ENCODE measurements around the gene CEBPE. TPM values are rescaled to one million over a fixed set of nuclear protein-coding genes. Genes with fewer than 3 reads are reported as not detected.

The CEBPE gene
- polyA plus RNA-seq, 1 donor, result 0.07 TPM

Other genes starting within 250 kb of the CEBPE start
- gene LRP10, start 247.5 kb downstream of the CEBPE start, polyA plus RNA-seq, result 92.8 TPM
- gene REM2, start 236.0 kb downstream of the CEBPE start, polyA plus RNA-seq, result 0.72 TPM
- 81.9 TPM for gene RBM23, start 200.1 kb downstream of the CEBPE start, polyA plus RNA-seq
- gene PRMT5, start 189.9 kb downstream of the CEBPE start, polyA plus RNA-seq, result 65.2 TPM
- gene HAUS4, start 162.2 kb downstream of the CEBPE start, polyA plus RNA-seq, result 45.8 TPM
- gene AJUBA, start 136.7 kb downstream of the CEBPE start, polyA plus RNA-seq, result 22.0 TPM
- gene C14orf93, start 109.1 kb downstream of the CEBPE start, polyA plus RNA-seq, result 15.1 TPM
- 112 TPM for gene PSMB5, start 84.4 kb downstream of the CEBPE start, polyA plus RNA-seq
- gene PSMB11, start 77.0 kb downstream of the CEBPE start, polyA plus RNA-seq, result not detected
- gene CDH24, start 61.7 kb downstream of the CEBPE start, polyA plus RNA-seq, result 10.5 TPM
- 225 TPM for gene ACIN1, start 24.1 kb downstream of the CEBPE start, polyA plus RNA-seq
- 60.9 TPM for gene C14orf119, start 23.8 kb downstream of the CEBPE start, polyA plus RNA-seq
- gene CIROP, start 14.3 kb downstream of the CEBPE start, polyA plus RNA-seq, result 0.01 TPM
- gene SLC7A8, start 64.4 kb upstream of the CEBPE start, polyA plus RNA-seq, result 94.4 TPM
- 0.34 TPM for gene RNF212B, start 118.7 kb upstream of the CEBPE start, polyA plus RNA-seq
- gene HOMEZ, start 166.9 kb upstream of the CEBPE start, polyA plus RNA-seq, result 15.7 TPM
- 27.3 TPM for gene PPP1R3E, start 183.6 kb upstream of the CEBPE start, polyA plus RNA-seq
- 53.8 TPM for gene BCL2L2, start 187.6 kb upstream of the CEBPE start, polyA plus RNA-seq
- gene PABPN1, start 202.2 kb upstream of the CEBPE start, polyA plus RNA-seq, result 199 TPM
- gene SLC22A17, start 233.6 kb upstream of the CEBPE start, polyA plus RNA-seq, result 46.9 TPM
- 19.0 TPM for gene EFS, start 245.9 kb upstream of the CEBPE start, polyA plus RNA-seq

Data from large intestine (tissue), 1 donor.